GM06990 (cell line): ENCODE results near the gene GDF10.

Experiments
- DNase-seq: peaks from one replicate; pipeline ENCODE4 v3.0.0-alpha.2; 2011; ENCODE audit not compliant: insufficient read length; ENCODE audit errors: extremely low read depth
- H3K27me3 ChIP-seq: replicated peaks from 2 replicates; pipeline ENCODE4 v1.6.0; 2011; ENCODE audit warnings: low read length; ENCODE audit not compliant: control insufficient read depth, insufficient read depth
- H3K36me3 ChIP-seq: 2 replicates; pipeline ENCODE4 v1.5.1; 2011; ENCODE audit warnings: low read length; ENCODE audit not compliant: control insufficient read depth, insufficient read depth
- H3K4me3 ChIP-seq: replicated peaks from 2 replicates; pipeline ENCODE4 v1.5.1; 2011; ENCODE audit warnings: low read depth, mild to moderate bottlenecking, control low read depth, low read length
- CTCF ChIP-seq: IDR thresholded peaks from 2 replicates; pipeline ENCODE4 v1.5.1; 2011; ENCODE audit warnings: low read length, control low read depth, mild to moderate bottlenecking, inconsistent platforms; ENCODE audit not compliant: insufficient read depth, poor library complexity, severe bottlenecking

The GDF10 gene

GRCh38 chr10:47296156-47296894 lies 3.7 kb upstream of the GDF10 start:
- Histone ChIP-seq H3K4me3 (no peak overlapping the region), H3K27me3 (no peaks in the 10 kb centered on the region; the same call in 1 of the 2 replicates), H3K36me3 (no peaks in the 10 kb centered on the region)
- no peak for TF ChIP-seq CTCF
- DNase-seq: no peak

GRCh38 chr10:47296941-47297340 lies 3.1 kb upstream of the GDF10 start:
- Histone ChIP-seq H3K4me3 (no peak overlapping the region), H3K36me3 (no peaks in the 10 kb centered on the region), H3K27me3 (no peaks in the 10 kb centered on the region; the same call in 1 of the 2 replicates)
- DNase-seq: no peak
- TF ChIP-seq CTCF: no peak

- Histone ChIP-seq H3K27me3 (no peaks in the 10 kb centered on the region; the same call in 1 of the 2 replicates), H3K4me3 (no peak overlapping the region), H3K36me3 (no peaks in the 10 kb centered on the region)
- DNase-seq: no peak
- TF ChIP-seq CTCF: no peak
These were observed 2.0 kb upstream of the GDF10 start for GRCh38 chr10:47297866-47298540.

- no peaks in the 10 kb centered on the region for H3K36me3 ChIP-seq
- no peak for TF ChIP-seq CTCF
- H3K27me3 ChIP-seq: no peaks in the 10 kb centered on the region; the same call in 1 of the 2 replicates
- no peak for DNase-seq
- H3K4me3 ChIP-seq: no peak overlapping the region
These were observed 1.3 kb upstream of the GDF10 start for GRCh38 chr10:47298715-47299114.

GRCh38 chr10:47300429-47300931 lies 483 bp downstream of the GDF10 start:
- no peak for DNase-seq
- TF ChIP-seq CTCF: no peak
- no peaks in the 10 kb centered on the region; the same call in 1 of the 2 replicates for H3K27me3 ChIP-seq
- no peak overlapping the region for H3K4me3 ChIP-seq
- no peaks in the 10 kb centered on the region for H3K36me3 ChIP-seq
